CD4-positive, alpha-beta T cell treated with Interleukin-4 for 1 hour (primary cell): ENCODE results near the gene PIMREG.
"Not testable (repeated sequence)": the region's sequence is repeated elsewhere in the genome, so short reads cannot be mapped to it uniquely, and the experiment has no call there.

ENCODE experiments used
- DNase-seq, 2 donors: peaks; one replicate each; pipeline ENCODE4 v3.0.0-alpha.2; 2020 to 2022

The PIMREG gene

DNA sequence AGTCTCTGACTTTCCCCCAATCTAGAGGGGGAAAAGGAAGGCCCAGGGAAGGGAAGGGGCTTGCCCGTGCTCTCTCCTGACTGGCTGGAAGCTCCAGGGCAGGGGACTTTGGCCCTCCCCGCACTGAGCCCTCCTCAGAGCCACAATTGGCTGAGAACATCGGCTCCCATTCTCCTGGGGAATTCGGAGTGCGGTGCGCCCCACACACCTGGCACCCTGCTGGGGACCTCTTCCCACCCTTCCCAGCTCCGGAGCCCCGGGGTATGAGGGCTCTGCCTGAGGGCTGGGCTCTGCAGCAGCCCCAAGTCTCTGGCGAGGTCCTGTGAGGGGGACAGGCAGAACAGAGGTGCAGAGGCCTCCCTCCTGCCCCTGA is 36.0 kb downstream of the PIMREG start:
- no peak for DNase-seq

- DNase-seq: no peak
Measured at GRCh38 chr17:6482105-6482455, 37.8 kb downstream of the PIMREG start.

GRCh38 chr17:6482796-6483195 is 38.5 kb downstream of the PIMREG start:
- not testable (repeated sequence) for DNase-seq

GRCh38 chr17:6483507-6483906 is 39.3 kb downstream of the PIMREG start:
- DNase-seq: no peak

DNA sequence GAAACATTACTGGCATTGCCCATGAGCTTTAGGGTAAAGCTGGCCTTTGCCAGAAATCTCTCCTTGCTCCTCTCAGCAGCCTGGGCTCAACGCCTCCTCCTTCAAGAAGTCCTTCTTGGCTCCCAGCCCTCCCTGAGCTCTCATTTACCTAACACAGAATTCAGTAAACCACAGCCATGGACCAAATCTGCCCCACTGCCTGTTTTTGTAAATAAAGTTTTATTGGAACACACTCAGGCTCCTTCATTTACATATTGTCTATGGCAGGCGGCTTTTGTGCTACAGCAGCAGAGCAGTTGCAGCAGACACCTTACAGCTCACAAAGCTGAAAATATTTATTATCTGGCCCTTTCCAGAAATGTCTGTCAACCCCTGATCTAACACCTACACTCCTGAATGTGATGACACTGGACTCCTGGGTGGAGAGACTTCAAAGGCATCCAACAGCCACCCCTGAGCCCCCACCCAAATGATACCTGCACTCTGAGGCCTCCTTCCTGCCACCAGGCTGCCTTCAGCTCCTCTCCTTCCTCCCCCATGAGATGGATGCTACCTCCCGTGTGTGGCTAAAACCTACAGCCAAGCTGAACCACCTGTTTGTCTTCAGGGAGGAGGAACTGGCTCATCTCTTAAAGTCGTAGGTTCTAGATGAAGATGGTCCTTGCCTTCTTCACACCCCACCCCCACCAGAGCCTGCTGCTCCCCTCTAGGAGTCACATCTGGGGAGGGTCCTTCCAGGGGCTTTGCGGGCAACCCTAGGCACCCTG is 41.6 kb downstream of the PIMREG start:
- no peak for DNase-seq

DNA sequence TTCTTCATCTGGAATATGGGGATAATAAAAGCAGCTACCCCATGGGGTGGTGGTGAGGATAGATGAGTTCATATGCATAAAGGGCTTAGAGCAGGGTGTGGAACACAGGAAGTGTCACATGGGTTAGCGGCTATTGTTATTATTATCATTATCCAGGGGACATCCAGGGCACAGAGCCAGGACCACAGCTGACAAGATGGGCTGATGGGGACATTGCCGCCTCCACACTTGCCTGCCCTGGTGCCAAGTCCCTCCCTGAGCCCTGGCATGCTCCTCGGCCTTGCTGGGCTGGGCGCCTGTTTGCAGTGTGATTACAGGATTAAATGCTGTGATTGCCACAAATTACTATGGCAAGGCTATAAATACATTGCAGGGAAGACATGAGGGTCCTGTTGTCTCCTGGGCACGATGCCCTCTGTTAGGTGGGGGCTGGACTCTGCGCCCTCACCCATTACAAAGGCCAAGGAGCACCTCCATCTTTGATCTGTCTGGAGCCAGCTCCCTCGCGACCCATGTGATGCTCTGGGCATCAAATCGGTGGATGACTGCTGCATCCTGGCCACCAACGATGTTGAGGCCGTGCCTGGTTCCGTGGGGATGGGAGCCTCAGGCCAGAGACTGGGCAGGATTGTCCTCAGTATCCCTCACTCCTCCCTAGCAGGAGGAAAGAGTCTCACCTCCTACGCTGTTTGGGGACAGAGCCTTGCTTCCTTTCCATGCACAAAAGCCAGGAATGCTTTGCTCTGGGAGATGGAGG is 43.2 kb downstream of the PIMREG start:
- DNase-seq: no peak

- DNase-seq: no peak
Measured at GRCh38 chr17:6488008-6488539, 43.8 kb downstream of the PIMREG start.

- no peak for DNase-seq
Measured at GRCh38 chr17:6489016-6489550, 44.8 kb downstream of the PIMREG start.

DNA sequence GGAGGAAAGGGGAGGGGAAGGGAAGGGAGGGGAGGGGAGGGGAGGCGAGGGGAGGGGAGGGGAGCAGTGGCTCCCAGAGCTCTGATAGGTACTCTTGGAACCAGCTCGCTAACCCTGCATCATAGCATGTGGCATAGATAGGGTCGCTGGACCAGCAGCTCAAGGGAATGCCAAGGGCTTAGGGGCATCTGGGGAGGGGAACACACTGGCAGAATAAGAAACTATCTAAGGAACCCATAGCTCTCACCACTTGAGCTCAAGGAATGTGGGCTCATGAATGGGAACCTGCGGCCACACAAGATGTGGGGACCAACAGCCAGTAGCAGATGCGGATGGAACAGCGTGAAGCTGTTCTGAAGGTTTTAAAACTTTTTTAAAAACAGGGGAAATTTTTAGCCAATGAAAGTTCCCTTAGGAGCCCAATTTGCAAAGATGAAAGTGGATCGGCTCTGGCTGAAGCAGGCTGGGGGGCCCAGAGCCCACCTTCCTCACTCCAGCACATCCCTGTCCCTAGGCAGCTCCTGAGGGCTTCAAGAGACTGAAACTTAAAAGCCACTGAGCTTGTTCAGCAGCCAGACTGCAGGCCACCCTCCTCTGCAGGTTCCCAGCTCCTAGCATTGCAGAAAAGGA is 46.9 kb downstream of the PIMREG start:
- no peak for DNase-seq

- DNase-seq: no peak
Measured at GRCh38 chr17:6492892-6493674, 48.8 kb downstream of the PIMREG start.

- DNase-seq: no peak
Measured at GRCh38 chr17:6494239-6494941, 50.1 kb downstream of the PIMREG start.

DNA sequence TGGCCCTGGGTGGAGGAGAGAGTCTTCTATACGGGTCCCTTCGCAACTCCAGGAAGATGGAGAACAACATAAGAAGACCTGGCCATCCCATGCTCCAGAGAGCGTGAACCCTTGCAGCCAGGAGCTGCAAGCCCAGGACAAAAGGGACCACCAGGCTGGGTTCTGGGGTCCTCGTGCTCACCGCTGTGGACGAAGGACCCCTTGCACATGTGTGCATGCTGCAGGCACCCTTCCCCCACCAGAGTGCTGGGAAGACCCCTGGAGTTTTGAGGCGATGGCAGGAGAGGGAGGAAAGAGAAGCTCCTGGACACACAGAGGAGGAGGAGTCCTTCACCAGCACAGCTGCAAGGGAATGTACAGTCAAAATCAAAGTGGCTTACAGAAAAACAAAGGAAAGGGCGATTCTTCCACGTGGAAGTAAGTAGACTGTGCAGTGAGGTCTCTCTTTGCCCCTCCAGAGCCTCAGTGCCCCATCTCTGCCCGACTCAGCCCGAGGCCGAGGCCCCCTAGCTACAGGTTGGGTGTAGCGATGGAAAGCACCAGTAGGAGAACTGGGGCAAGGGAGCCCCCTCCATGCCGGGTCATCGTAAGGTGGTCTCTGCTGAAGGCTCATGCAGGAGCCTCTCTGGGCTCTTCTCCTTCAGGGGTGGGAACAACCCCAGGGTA is 51.3 kb downstream of the PIMREG start:
- DNase-seq: no peak

GRCh38 chr17:6496116-6496481 is 51.8 kb downstream of the PIMREG start:
- DNase-seq: no peak

DNA sequence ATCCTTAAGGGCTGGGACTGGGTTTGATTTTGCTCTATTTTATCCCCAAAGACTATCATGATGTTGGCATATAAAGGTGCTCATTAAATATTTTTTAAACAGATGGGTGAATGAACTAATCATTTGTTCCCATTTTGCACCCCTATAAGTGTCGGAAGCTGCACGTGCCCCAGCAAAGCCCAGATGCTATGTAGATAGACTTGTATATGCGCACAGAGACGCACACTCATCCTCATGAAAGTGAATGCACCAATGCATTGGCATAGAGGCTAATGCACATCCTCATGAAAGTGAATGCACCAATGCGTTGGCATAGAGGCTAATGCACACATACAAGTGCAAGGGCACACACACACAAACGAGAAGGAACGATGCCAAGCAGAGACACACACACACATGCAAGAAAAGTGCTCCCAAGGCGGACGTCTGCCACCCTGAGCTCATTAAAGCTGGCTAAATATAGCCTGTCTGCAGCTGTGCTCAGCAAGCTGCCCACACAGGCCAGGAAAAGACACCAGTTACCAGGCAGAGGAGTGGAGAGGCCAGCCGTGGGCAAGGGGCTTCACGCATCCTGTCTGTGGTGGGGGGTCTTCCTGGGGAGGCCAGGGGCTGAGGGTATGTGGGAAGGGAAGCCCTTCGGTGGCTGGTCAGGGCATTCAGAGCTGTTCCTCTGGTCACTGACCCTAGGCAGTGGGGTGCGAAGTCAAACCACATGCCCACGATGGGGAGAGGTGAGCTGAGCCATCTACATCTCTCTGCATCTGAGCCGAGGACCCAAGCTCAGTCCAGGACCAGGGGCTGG is 52.6 kb downstream of the PIMREG start:
- no peak for DNase-seq

DNA sequence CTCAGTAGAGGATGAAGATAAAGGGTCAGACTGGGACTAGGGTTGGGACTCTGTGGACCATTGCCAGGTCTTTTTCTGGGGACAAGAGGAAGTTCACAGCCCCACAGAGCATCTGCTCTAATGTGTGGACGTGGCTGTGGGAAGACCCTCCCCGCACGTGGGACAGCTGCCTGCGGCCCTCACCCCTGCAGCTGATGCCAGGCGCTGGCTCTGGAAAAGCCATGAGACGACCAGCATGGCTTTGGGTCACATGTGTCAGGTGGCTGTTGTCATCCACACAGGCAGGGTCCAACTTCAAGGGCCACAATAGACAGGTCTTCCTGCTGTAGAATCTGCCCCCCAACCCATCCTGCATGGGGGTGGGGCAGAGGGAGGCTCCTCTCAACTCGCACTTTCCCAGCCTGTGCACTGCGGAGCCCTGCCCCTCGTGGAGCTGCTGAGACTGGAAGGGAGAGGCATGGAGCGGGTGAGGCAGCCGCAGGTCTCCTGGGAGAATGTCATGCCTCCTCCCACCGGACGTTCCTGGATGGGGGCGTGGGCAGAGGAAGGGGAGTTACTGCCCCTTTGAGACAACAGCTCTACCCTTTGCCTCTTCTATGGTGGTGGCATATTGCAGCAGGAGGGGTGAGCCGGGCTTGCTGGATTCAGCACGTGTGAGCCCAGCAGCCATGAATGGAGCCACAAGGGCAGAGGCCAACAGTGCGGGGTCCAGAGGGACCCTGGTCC is 53.4 kb downstream of the PIMREG start:
- DNase-seq: no peak

GRCh38 chr17:6498356-6498755 is 54.1 kb downstream of the PIMREG start:
- no peak for DNase-seq

DNA sequence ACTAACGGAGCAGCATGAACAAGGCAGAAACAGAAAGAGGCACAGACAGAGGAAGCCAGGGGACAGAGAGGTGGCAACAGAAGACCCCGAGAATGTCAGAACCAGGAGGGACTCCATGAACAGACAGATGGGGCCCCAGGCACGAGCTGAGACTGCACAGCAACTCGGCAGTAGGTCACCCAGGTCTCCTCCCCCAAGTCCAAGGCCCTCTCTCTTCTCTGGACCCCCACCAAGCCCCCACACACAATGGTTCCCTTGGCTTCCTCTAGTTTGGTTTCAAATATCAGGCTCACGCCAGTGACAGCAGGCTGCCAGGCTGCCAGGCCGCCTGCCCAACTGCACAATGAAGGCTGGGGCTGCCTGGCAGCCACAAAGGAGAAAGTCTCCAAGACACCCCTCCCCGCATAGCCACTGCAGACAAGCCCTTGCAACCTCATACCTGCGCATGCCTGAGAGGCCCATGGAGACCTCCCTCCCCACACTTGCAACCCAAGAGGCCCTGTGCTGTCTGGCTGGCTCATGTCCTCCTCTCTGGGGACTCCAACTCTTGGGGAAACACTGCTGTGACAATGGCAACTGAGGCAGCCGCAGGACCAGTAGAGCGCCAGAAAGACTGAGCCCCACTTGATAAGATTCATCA is 54.8 kb downstream of the PIMREG start:
- DNase-seq: no peak
